Ovary (tissue), 9 donors: Measurements from ENCODE around the gene CLDN20. TPM values are rescaled to one million over a fixed set of nuclear protein-coding genes. Genes with fewer than 3 reads are reported as not detected.
"Not testable (repeated sequence)": the region's sequence is repeated elsewhere in the genome, so short reads cannot be mapped to it uniquely, and the experiment has no call there.

ENCODE experiments used
- DNase-seq, 5 donors: peaks; one replicate each; pipeline ENCODE4 v3.0.0-alpha.2; 2019 to 2020
- H3K27ac ChIP-seq, 2 donors: fragments of 200-600 bp; one replicate each; pipeline versions ENCODE4 v1.5.1 to v1.8.0; 2019 to 2022
- H3K27me3 ChIP-seq: fragments of 200-600 bp; one replicate; pipeline ENCODE4 v1.8.0; 2022
- H3K36me3 ChIP-seq: fragments of 200-600 bp; sonication (generic); one replicate; pipeline ENCODE4 v1.5.1; 2019
- H3K4me1 ChIP-seq: one replicate; pipeline ENCODE4 v1.8.1; 2013; ENCODE audit warnings: mild to moderate bottlenecking, moderate library complexity; ENCODE audit not compliant: insufficient read depth
- H3K4me3 ChIP-seq: fragments of 200-600 bp; sonication (generic); one replicate; pipeline ENCODE4 v1.5.1; 2017
- H3K9me3 ChIP-seq, 2 donors: fragments of 200-600 bp in 1 of 2; sonication (generic) in 1 of 2; one replicate each; pipeline versions ENCODE4 v1.5.1 to v1.8.1; 2013 to 2019; ENCODE audit warnings: mild to moderate bottlenecking in 1 of 2, moderate library complexity in 1 of 2
- EP300 ChIP-seq: sonication (generic); formaldehyde crosslinking; IDR thresholded peaks from one replicate; pipeline ENCODE4 v1.6.1; 2017; ENCODE audit warnings: antibody characterized with exemption
- POLR2A ChIP-seq: fragments of 450-650 bp; IDR thresholded peaks from one replicate; pipeline ENCODE4 v1.6.1; 2017; ENCODE audit warnings: antibody characterized with exemption, mild to moderate bottlenecking, moderate library complexity
- WGBS, 3 donors: extraction: QIAGEN DNeasy Blood & Tissue Kit in 1 of 3; methylation state at CpG; one replicate each; pipeline versions ENCODE4 v1.1.5 to v1.1.7; 2013 to 2017; 5-methylcytosine and 5-hydroxymethylcytosine counted together
- intact Hi-C, 4 donors: fragments of 100-400 bp; cut with DNase I; formaldehyde crosslinking; loops; one replicate each; pipeline versions ENCODE4 v1.11.0 to v1.15.1; 2022 to 2023
- polyA plus RNA-seq, 2 donors: library from polyadenylated mRNA; stranded (reverse); fragments of 200-250 nt in 1 of 2; fragments of 350-450 nt in 1 of 2; fragmentation: Illumina TruSeq in 1 of 2; extraction: RNeasy Lipid Tissue Mini Kit (QIAGEN cat#74804) in 1 of 2; gene quantifications; one replicate each; pipeline ENCODE4 v1.2.3, GENCODE V29; 2013 to 2014
- total RNA-seq, 7 donors: library from RNA; depleted of rRNA in 2 of 7; stranded (reverse); fragments of >200 nt in 2 of 7; fragmentation: NEBNext Ultra II Directional in 3 of 7; extraction: Animal tissue kit (Norgen Biotek cat#: 25700) in 3 of 7; gene quantifications; one replicate each; pipeline versions ENCODE4 v1.1.0 to v1.2.4, GENCODE V29; 2016 to 2023
- TF ChIP-seq, protein P1 (sequence below), 3 donors: fragments of 450-650 bp in 2 of 3; fragments of 200-600 bp in 1 of 3; IDR thresholded peaks; one replicate each; pipeline versions ENCODE4 v1.5.1 to v1.8.0; 2016 to 2022; ENCODE audit warnings: antibody characterized with exemption in 3 of 3, mild to moderate bottlenecking in 1 of 3
- donor health status: DM: no; HTN: no; CAD: no; lungs with moderate emphysema.
- donor health status: DM: no; HTN: no; CAD: no.
- donor health status: Bipolar disorder and iron deficiency.
- donor health status: DM: yes; HTN: yes; CAD: no.
- donor health status: DM: no; HTN: no; CAD: no.
- donor health status: DM: yes; HTN: yes; CAD: no.

CLDN20 gene
- total and polyA plus RNA-seq, 9 donors, result not detected

DNA sequence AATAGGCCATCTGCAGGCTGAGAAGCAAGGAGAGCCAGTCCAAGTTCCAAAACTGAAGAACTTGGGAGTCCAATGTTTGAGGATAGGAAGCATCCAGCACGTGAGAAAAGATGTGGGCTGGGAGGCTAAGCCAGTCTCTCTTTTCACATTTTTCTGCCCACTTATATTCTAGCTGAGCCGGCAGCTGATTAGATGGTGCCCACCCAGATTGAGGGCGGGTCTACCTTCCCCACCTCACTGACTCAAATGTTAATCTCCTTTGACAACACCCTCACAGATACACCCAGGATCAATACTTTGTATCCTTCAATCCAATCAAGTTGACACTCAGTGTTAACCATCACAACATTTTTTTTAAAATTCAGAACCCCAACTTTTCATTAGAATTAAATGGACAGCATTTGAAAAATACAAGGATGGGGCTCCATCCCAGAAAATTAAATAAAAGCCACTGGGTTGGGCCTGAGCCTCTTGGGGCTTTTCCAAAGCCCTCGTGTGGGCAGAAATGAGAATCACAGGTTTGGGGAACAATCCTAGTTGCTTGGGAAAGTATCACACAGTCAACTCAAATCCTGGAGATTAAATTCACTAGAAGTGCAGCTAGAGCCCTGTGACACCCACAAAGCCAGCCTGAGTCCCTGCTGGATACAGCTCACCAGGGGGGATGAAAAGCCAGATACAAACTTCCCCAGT is 2.2 kb downstream of the CLDN20 start:
- intact Hi-C loops, result no loop called here
- no peaks in the 10 kb centered on the region for H3K27me3 ChIP-seq
- TF ChIP-seq, protein P1, sequence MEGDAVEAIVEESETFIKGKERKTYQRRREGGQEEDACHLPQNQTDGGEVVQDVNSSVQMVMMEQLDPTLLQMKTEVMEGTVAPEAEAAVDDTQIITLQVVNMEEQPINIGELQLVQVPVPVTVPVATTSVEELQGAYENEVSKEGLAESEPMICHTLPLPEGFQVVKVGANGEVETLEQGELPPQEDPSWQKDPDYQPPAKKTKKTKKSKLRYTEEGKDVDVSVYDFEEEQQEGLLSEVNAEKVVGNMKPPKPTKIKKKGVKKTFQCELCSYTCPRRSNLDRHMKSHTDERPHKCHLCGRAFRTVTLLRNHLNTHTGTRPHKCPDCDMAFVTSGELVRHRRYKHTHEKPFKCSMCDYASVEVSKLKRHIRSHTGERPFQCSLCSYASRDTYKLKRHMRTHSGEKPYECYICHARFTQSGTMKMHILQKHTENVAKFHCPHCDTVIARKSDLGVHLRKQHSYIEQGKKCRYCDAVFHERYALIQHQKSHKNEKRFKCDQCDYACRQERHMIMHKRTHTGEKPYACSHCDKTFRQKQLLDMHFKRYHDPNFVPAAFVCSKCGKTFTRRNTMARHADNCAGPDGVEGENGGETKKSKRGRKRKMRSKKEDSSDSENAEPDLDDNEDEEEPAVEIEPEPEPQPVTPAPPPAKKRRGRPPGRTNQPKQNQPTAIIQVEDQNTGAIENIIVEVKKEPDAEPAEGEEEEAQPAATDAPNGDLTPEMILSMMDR (IDR thresholded peaks at IDR 0.05), result no peak
- TF ChIP-seq POLR2A, result no peak
- no peak for TF ChIP-seq EP300
- H3K4me1 ChIP-seq, result no peaks in the 10 kb centered on the region
- 89 to 93% (median 90%) methylated on average over 4 of the region's 4 CpGs for WGBS, 3 donors
- H3K27ac ChIP-seq, result no peak overlapping the region
- H3K36me3 ChIP-seq, result no peaks in the 10 kb centered on the region
- no peak for DNase-seq
- no peaks in the 10 kb centered on the region for H3K9me3 ChIP-seq
- H3K4me3 ChIP-seq, result no peak overlapping the region

DNA sequence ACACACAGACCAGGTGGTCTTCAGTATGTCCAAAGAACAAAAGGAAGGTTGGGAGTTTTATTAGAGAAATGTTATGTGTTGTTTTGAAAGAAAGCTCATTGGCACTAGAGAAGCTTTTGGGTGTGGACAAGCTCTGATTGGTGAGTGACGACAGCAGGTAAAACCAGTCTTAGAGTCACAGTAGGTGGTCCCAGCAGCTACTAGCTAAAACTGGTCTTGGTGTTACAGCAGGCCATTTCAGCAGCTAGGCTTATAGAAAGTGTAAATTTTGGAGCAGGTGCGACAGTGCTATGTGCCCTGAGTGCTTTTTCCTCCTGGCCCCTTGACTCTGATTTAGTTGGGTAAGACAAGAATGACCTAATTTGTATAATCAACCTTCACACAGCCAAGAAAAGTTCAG is 3.6 kb downstream of the CLDN20 start:
- DNase-seq, result no peak
- peaks cover 2% of the 10 kb centered on the region for H3K4me1 ChIP-seq
- H3K9me3 ChIP-seq, result no peaks in the 10 kb centered on the region
- intact Hi-C loops, result no loop called here
- no peak overlapping the region for H3K27ac ChIP-seq
- no peaks in the 10 kb centered on the region for H3K27me3 ChIP-seq
- H3K36me3 ChIP-seq, result no peaks in the 10 kb centered on the region
- WGBS, 3 donors, result 57 to 72% (median 71%) methylated on average over 2 of the region's 2 CpGs
- TF ChIP-seq EP300 (no peak), POLR2A (no peak)
- TF ChIP-seq, protein P1 (IDR thresholded peaks at IDR 0.05), result no peak
- no peak overlapping the region for H3K4me3 ChIP-seq

DNA sequence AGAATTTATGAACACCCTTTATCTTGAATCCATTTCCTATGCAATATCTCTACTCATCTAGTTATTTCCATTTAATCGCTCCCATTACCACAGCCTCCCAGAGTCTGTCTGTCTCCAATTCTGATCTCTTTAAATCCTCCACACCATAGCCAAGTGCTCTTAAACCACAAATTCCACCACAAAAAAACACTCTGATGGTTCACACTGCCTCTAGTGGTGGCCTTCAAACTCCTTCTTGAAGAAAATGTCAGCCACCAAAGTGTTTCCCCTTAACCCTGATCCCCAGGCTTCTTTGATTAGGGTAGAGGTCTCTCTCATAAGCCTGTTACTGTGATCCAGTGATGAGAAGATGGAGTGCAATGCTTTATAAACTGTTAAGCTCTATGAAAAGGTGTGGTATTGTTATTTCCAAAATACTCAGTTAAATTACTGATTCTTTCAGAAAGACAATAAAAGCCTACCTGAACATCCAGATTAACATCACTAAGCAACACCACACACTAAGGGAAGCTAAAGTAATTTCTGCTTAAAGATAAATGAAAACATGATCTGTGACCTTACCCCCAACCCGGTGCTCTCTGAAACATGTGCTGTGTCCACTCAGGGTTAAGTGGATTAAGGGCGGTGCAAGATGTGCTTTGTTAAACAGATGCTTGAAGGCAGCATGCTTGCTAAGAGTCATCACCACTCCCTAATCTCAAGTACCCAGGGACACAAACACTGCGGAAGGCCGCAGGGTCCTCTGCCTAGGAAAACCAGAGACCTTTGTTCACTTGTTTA is 4.5 kb downstream of the CLDN20 start:
- H3K4me3 ChIP-seq, H3K4me1 ChIP-seq, H3K9me3 ChIP-seq, DNase-seq, H3K27ac ChIP-seq, intact Hi-C loops, H3K36me3 ChIP-seq, H3K27me3 ChIP-seq: not testable (repeated sequence)
- 66 to 84% (median 73%) methylated on average over 3 to 5 of the region's 5 CpGs for WGBS, 3 donors

DNA sequence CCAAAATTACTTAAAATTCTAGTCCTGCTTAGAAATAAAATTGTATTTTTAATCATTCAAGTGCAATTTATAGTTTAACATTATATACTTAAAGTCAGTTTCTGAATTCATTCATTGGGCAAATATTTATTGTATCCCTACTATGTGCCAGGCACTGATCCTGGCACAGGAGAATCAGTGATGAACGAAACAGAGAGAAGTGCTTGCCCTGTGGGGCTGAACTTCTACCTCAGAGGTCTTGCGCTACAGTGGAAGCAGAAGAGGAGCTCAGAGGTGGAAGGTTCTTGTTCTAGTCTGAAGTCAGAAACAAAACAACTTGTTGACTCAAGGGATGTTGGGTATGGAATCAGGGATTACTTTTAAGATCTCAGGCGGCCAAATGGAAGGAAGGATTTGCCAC is 6.0 kb downstream of the CLDN20 start:
- H3K36me3 ChIP-seq, result no peaks in the 10 kb centered on the region
- H3K9me3 ChIP-seq, result no peaks in the 10 kb centered on the region
- H3K27ac ChIP-seq, result no peak overlapping the region
- intact Hi-C loops, result no loop called here
- H3K4me1 ChIP-seq, result peaks cover 5% of the 10 kb centered on the region
- no peak for DNase-seq
- H3K27me3 ChIP-seq, result no peaks in the 10 kb centered on the region
- no peak for TF ChIP-seq EP300
- TF ChIP-seq, protein P1 (IDR thresholded peaks at IDR 0.05), result no peak
- TF ChIP-seq POLR2A, result no peak
- WGBS, 3 donors, result 65 to 78% (median 78%) methylated on average over 3 of the region's 3 CpGs
- no peak overlapping the region for H3K4me3 ChIP-seq

DNA sequence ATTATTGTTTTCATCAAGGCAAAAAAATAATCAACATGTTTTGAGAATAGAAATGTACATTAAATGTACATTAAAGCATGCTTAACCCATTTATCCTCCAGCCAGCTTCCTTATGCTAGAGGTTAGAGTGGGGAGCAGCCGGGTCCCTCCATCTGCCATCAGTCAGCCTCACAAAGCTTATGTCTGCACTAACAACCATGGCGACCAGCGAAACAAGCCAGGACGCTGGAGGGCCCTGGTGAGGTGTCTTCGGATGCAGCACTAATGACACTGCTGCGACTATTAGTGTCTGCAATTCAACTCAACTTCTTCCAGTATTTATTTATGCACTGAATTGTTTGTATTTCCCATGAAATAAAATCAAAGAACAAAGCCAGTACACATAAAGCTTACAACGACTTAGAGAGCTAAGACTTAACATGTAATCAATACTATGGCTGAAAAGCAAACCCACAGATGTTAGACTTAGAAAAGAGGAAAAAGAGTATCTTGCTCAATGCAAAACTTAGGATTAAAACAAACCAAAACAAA is 6.8 kb downstream of the CLDN20 start:
- no peak for DNase-seq
- Histone ChIP-seq H3K36me3 (no peaks in the 10 kb centered on the region), H3K27me3 (no peaks in the 10 kb centered on the region), H3K9me3 (no peaks in the 10 kb centered on the region), H3K4me1 (peaks cover 5% of the 10 kb centered on the region), H3K4me3 (no peak overlapping the region), H3K27ac (no peak overlapping the region)
- TF ChIP-seq, protein P1 (IDR thresholded peaks at IDR 0.05), result no peak
- no peak for TF ChIP-seq POLR2A
- TF ChIP-seq EP300, result no peak
- intact Hi-C loops, result no loop called here
- 91 to 94% (median 93%) methylated on average over 7 of the region's 7 CpGs for WGBS, 3 donors
